GM12878 (cell line): ENCODE results near the gene SHISA3. TPM values are rescaled to one million over a fixed set of nuclear protein-coding genes. Genes with fewer than 3 reads are reported as not detected.
A peak's percentile ranks its signal among the peaks of the same experiment; 100 is the strongest.

Experiments
- ATAC-seq: fragments of 200-7000 bp; cut with Tn5 transposase; 3 replicates; pipeline ENCODE4 v1.9.1; 2020; ENCODE audit warnings: mild to moderate bottlenecking, moderate library complexity
- BruUV-seq: library from RNA; stranded (reverse); fragments of 400-500 nt; replicated peaks from 2 replicates; lab custom pipeline; 2021; lab: Mats Ljungman, UMichigan
- CTCF ChIA-PET: fragments of 300-600 bp; sonication (Branson Sonifier 250); formaldehyde crosslinking; extraction: SDS; loops from one replicate; lab custom pipeline; 2021; ENCODE audit warnings: inconsistent platforms; lab: Yijun Ruan, JAX
- POLR2A ChIA-PET: fragments of 350-600 bp; formaldehyde crosslinking; extraction: SDS; loops from one replicate; lab custom pipeline; 2021; ENCODE audit warnings: inconsistent platforms; lab: Charles Lee
- RAD21 ChIA-PET: fragments of 300-600 bp; sonication (Branson Sonifier 250); formaldehyde crosslinking; loops from one replicate; lab custom pipeline; 2023; ENCODE audit warnings: antibody characterized with exemption; ENCODE audit not compliant: unreplicated experiment; lab: Charles Lee
- SMC1A ChIA-PET: fragments of 300-600 bp; sonication (Branson Sonifier 250); formaldehyde crosslinking; loops from one replicate; lab custom pipeline; 2023; ENCODE audit not compliant: unreplicated experiment, uncharacterized antibody; lab: Charles Lee
- DNase-seq: peaks from one replicate; pipeline ENCODE4 v3.0.0-alpha.2; 2011; ENCODE audit warnings: low read depth, low spot score
- FAIRE-seq: peaks from 3 replicates; lab custom pipeline; 2011; peaks lifted over from hg19 to GRCh38; lab: Jason Lieb, UNC
- H2AFZ ChIP-seq: 2 replicates; pipeline ENCODE4 v1.6.0; 2011; ENCODE audit warnings: low read depth, low read length, control low read depth; ENCODE audit not compliant: control insufficient read depth
- H3K27ac ChIP-seq: 2 replicates; pipeline ENCODE4 v1.5.1; 2011; ENCODE audit warnings: control low read depth; ENCODE audit not compliant: control insufficient read depth, insufficient read depth
- H3K27me3 ChIP-seq, 2 experiments: replicated peaks in 1 of 2; 2 replicates each; pipeline versions ENCODE4 v1.6.0 to v1.6.1; 2011; ENCODE audit warnings: low read length in 1 of 2; ENCODE audit not compliant: control insufficient read depth in 2 of 2, insufficient read depth in 2 of 2
- H3K36me3 ChIP-seq, 2 experiments: 2 replicates each; pipeline ENCODE4 v1.5.1; 2011; ENCODE audit warnings: low read length in 1 of 2; ENCODE audit not compliant: control insufficient read depth in 2 of 2, insufficient read depth in 2 of 2
- H3K4me1 ChIP-seq: 2 replicates; pipeline ENCODE4 v1.6.1; 2011; ENCODE audit warnings: mild to moderate bottlenecking, low read length, moderate library complexity, mixed read lengths; ENCODE audit not compliant: control insufficient read depth, insufficient read depth
- H3K4me2 ChIP-seq: 2 replicates; pipeline ENCODE4 v1.6.0; 2011; ENCODE audit warnings: control low read depth; ENCODE audit not compliant: control insufficient read depth, insufficient read depth
- H3K4me3 ChIP-seq: fragments of 200-600 bp; sonication (generic); 2 replicates; pipeline ENCODE4 v1.5.1; 2016
- H3K79me2 ChIP-seq: 2 replicates; pipeline ENCODE4 v1.6.0; 2011; ENCODE audit warnings: low read length; ENCODE audit not compliant: control insufficient read depth, insufficient read depth
- H3K9ac ChIP-seq: 2 replicates; pipeline ENCODE4 v1.8.0; 2011; ENCODE audit warnings: low read length, control low read depth, mixed read lengths; ENCODE audit not compliant: control insufficient read depth, insufficient read depth
- H3K9me3 ChIP-seq: replicated peaks from 3 replicates; pipeline ENCODE4 v1.5.1; 2011; ENCODE audit warnings: mild to moderate bottlenecking, low read length; ENCODE audit not compliant: control insufficient read depth, insufficient read depth
- H4K20me1 ChIP-seq: 2 replicates; pipeline ENCODE4 v1.6.0; 2011; ENCODE audit not compliant: control insufficient read depth, insufficient read depth
- BCL11A ChIP-seq: IDR thresholded peaks from 2 replicates; pipeline ENCODE4 v1.6.1; 2011; ENCODE audit warnings: low read depth, low read length
- BMI1 ChIP-seq: fragments of 450-650 bp; IDR thresholded peaks from 2 replicates; pipeline ENCODE4 v1.6.1; 2016; ENCODE audit warnings: mild to moderate bottlenecking, moderate library complexity, borderline replicate concordance
- CREB1 ChIP-seq: IDR thresholded peaks from 2 replicates; pipeline ENCODE4 v1.6.1; 2012; ENCODE audit warnings: low read depth, mild to moderate bottlenecking, inconsistent platforms
- EGR1 ChIP-seq, 2 experiments: IDR thresholded peaks; 1 replicate in 1 of 2; 2 replicates in 1 of 2; pipeline ENCODE4 v1.6.1; 2011 to 2012; ENCODE audit warnings: low read depth in 2 of 2, low read length in 2 of 2, borderline replicate concordance in 1 of 2, mild to moderate bottlenecking in 1 of 2, moderate library complexity in 1 of 2
- EP300 ChIP-seq, 2 experiments: fragments of 150-350 bp in 1 of 2; IDR thresholded peaks; 2 replicates each; pipeline ENCODE4 v1.6.1; 2011 to 2012; ENCODE audit warnings: low read depth in 2 of 2, low read length in 2 of 2, borderline replicate concordance in 1 of 2, improper control_type of control experiment in 1 of 2, inconsistent platforms in 1 of 2; ENCODE audit not compliant: control insufficient read depth in 1 of 2
- ETV6 ChIP-seq, 2 experiments: fragments of 450-650 bp in 1 of 2; IDR thresholded peaks in 1 of 2; conservative IDR thresholded peaks in 1 of 2; 2 replicates each; pipeline ENCODE4 v1.6.1; 2014; ENCODE audit warnings: antibody characterized with exemption in 1 of 2, borderline replicate concordance in 1 of 2, low read depth in 1 of 2, mild to moderate bottlenecking in 1 of 2, moderate library complexity in 1 of 2
- FOXM1 ChIP-seq: IDR thresholded peaks from 2 replicates; pipeline ENCODE4 v1.6.1; 2012; ENCODE audit warnings: low read depth, mild to moderate bottlenecking, inconsistent platforms, low read length, moderate library complexity
- MEF2B ChIP-seq: fragments of 450-650 bp; IDR thresholded peaks from 2 replicates; pipeline ENCODE4 v1.6.1; 2018; ENCODE audit warnings: mild to moderate bottlenecking, moderate library complexity; ENCODE audit not compliant: partially characterized antibody, poor library complexity, severe bottlenecking
- NR2F1 ChIP-seq: fragments of 450-650 bp; conservative IDR thresholded peaks from 2 replicates; pipeline ENCODE4 v1.6.1; 2017; ENCODE audit warnings: mild to moderate bottlenecking
- SREBF1 ChIP-seq: IDR thresholded peaks from 2 replicates; pipeline ENCODE4 v1.6.1; 2012; ENCODE audit warnings: mild to moderate bottlenecking, low read length
- SUZ12 ChIP-seq: fragments of 200-600 bp; sonication (generic); IDR thresholded peaks from one replicate; pipeline ENCODE4 v1.6.1; 2018; ENCODE audit warnings: antibody characterized with exemption, mild to moderate bottlenecking; ENCODE audit not compliant: unreplicated experiment
- WGBS: methylation state at CpG from one replicate; pipeline ENCODE4 v1.1.6; 2016; ENCODE audit warnings: low lambda C conversion rate; ENCODE audit not compliant: insufficient replicate concordance, insufficient coverage; ENCODE audit errors: missing lambda C conversion rate; 5-methylcytosine and 5-hydroxymethylcytosine counted together
- in situ Hi-C: fragments of 300-500 bp; cut with MboI; formaldehyde crosslinking; loops from 9 replicates; pipeline ENCODE4 v1.14.3; 2018; ENCODE audit warnings: mixed read lengths
- intact Hi-C: fragments of 100-400 bp; cut with micrococcal nuclease; formaldehyde crosslinking; loops from one replicate; pipeline ENCODE4 v1.14.2; 2022; ENCODE audit not compliant: unreplicated experiment
- polyA plus RNA-seq, 11 experiments: library from polyadenylated mRNA; depleted of rRNA in 4 of 11; unstranded in 6 of 11; stranded (reverse) in 5 of 11; fragments of >200 nt; fragmentation: Nextera tagmentation in 4 of 11; fragmentation: Illumina TruSeq in 1 of 11; extraction: Ambion mirVana in 4 of 11; extraction: Trizol in 1 of 11; gene quantifications; 1 replicate in 1 of 11; 2 replicates in 10 of 11; pipeline versions ENCODE4 v1.2.1 to v1.2.3, GENCODE V29; 2011 to 2016; ENCODE audit warnings: inconsistent platforms in 2 of 11, missing spikeins in 2 of 11, low read depth in 1 of 11
- total RNA-seq, 4 experiments: library from RNA; depleted of rRNA in 3 of 4; stranded (reverse); fragments of >200 nt in 3 of 4; fragmentation: Illumina TruSeq in 1 of 4; extraction: Trizol in 1 of 4; gene quantifications; 2 replicates each; pipeline versions ENCODE4 v1.2.1 to v1.2.3, GENCODE V29; 2013 to 2021
- TF ChIP-seq, protein P1 (sequence below): IDR thresholded peaks from 2 replicates; pipeline ENCODE4 v1.6.1; 2012; ENCODE audit warnings: low read depth, low read length, improper control_type of control experiment

SHISA3 gene
- total and polyA plus RNA-seq, 10 of the 15 experiments (the other 5 are each of a cell fraction or from before 2014, with no cell fraction given), result 0.03 to 7.2 (median 4.4) TPM

DNA sequence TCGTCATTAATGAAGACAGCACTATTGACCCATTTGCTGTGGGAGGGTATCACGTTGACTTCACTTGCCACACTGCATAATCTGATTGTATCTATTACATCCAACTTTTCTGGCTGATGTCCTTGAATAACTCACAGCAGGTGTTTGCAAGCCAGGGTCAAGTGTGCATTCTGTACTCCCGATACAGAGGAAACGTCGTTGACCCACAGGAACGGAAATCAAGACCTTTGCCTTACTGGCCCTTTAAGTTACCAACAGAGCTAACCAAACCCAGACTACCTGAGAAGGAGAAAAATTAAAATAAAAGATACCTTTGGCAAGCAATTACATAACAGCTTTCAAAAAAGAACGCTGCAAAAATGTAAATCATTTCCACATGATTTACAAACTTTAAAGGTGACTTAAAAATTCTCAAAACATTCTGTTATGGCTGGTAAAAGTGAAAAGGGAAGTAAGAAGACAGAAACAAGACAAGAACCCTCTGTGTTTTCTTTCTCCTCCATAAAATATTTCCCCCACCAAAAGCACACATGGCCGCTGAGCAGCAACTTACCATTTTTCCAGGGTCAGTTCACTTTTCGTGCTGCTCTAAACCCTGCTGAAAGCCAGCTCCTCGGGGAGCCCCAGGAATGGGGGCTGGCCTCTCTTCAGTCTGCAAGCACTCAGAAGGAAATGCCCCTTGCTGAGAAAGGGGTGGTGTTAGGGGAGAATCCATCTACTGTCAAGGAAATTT is 6.5 kb upstream of the SHISA3 start:
- H3K79me2 ChIP-seq, result no peaks in the 10 kb centered on the region
- RAD21 ChIA-PET, result interaction anchor here (0.6 to 1.1 kb wide), 3 partner anchors 9 to 132 kb away, joined by 3 to 4 read pairs (median 3); no protein-coding TSS in a partner anchor
- peak; percentile 51 for ATAC-seq
- POLR2A ChIA-PET, result no interaction called here
- in situ Hi-C loops, result no loop called here
- no peaks in the 10 kb centered on the region; a peak in 1 of 4 replicates for H3K27me3 ChIP-seq
- H2AFZ ChIP-seq, result peak overlapping the region; percentile 55
- no peak for DNase-seq
- 8% methylated on average over 10 of the region's 10 CpGs for WGBS
- no peaks in the 10 kb centered on the region; the same call in 2 of the 3 replicates for H3K9me3 ChIP-seq
- CTCF ChIA-PET, result interaction anchor here (0.8 to 2.1 kb wide), 7 partner anchors 10 to 111 kb away, joined by 3 to 7 read pairs (median 3); no protein-coding TSS in a partner anchor
- H3K36me3 ChIP-seq, result no peaks in the 10 kb centered on the region
- peak overlapping the region; percentile 15; the same call in 1 of the 2 replicates for H3K4me3 ChIP-seq
- peaks cover 16% of the 10 kb centered on the region for H3K4me1 ChIP-seq
- intact Hi-C loops, result loop anchor here (10.0 kb wide), 1 partner anchor 474 kb away; no protein-coding TSS in a partner anchor
- BruUV-seq, result no TSS peak
- H3K4me2 ChIP-seq, result peak overlapping the region; percentile 70
- no peaks in the 10 kb centered on the region for H4K20me1 ChIP-seq
- H3K27ac ChIP-seq, result 0 out of 2 replicates have a peak overlapping the region, but pooled peaks have one; percentile 9
- peak; percentile 83 for FAIRE-seq
- no peak overlapping the region for H3K9ac ChIP-seq
- TF ChIP-seq NR2F1 (no peak), ETV6 (conservative IDR thresholded peaks at IDR 0.05 in 1 of 2, IDR thresholded peaks at IDR 0.05 in 1 of 2; ENCODE audit: borderline replicate concordance in 1 of 2, low read depth in 1 of 2) (0 out of 4 replicates have a peak, but pooled peaks of 1 of the 2 experiments have one; percentile 18)
- SMC1A ChIA-PET, result interaction anchor here (0.9 to 1.4 kb wide), 2 partner anchors 98 to 109 kb away, joined by 3 to 4 read pairs; no protein-coding TSS in a partner anchor

- Histone ChIP-seq H3K4me2 (no peak overlapping the region; the same call in 1 of the 2 replicates), H3K4me3 (no peak overlapping the region), H3K9me3 (no peaks in the 10 kb centered on the region; the same call in 2 of the 3 replicates), H3K27ac (0 out of 2 replicates have a peak overlapping the region, but pooled peaks have one; percentile 9), H3K4me1 (peaks cover 16% of the 10 kb centered on the region), H3K9ac (no peak overlapping the region), H2AFZ (0 out of 2 replicates have a peak overlapping the region, but pooled peaks have one; percentile 13), H3K79me2 (no peaks in the 10 kb centered on the region), H4K20me1 (no peaks in the 10 kb centered on the region), H3K36me3 (no peaks in the 10 kb centered on the region), H3K27me3 (no peaks in the 10 kb centered on the region; a peak in 2 of 4 replicates)
- ChIA-PET RAD21 (interaction anchor here (0.6 to 1.1 kb wide), 3 partner anchors 10 to 133 kb away, joined by 3 to 4 read pairs (median 3); no protein-coding TSS in a partner anchor), SMC1A (interaction anchor here (1.4 kb wide), 1 partner anchor 109 kb away, joined by 4 read pairs; no protein-coding TSS in a partner anchor), CTCF (interaction anchor here (0.8 to 2.1 kb wide), 6 partner anchors 9 to 111 kb away, joined by 3 to 7 read pairs (median 3); no protein-coding TSS in a partner anchor), POLR2A (no interaction called here)
- FAIRE-seq (no peak), ATAC-seq (no peak), DNase-seq (no peak)
- TF ChIP-seq BCL11A (no peak), FOXM1 (no peak), SUZ12 (no peak), CREB1 (no peak), MEF2B (no peak), BMI1 (no peak), EP300 (IDR thresholded peaks at IDR 0.05; ENCODE audit: borderline replicate concordance in 1 of 2, control insufficient read depth in 1 of 2, low read depth in 2 of 2, low read length in 2 of 2) (no peak), SREBF1 (no peak), EGR1 (IDR thresholded peaks at IDR 0.05; ENCODE audit: borderline replicate concordance in 1 of 2, low read depth in 2 of 2, low read length in 2 of 2) (no peak)
- TF ChIP-seq, protein P1, sequence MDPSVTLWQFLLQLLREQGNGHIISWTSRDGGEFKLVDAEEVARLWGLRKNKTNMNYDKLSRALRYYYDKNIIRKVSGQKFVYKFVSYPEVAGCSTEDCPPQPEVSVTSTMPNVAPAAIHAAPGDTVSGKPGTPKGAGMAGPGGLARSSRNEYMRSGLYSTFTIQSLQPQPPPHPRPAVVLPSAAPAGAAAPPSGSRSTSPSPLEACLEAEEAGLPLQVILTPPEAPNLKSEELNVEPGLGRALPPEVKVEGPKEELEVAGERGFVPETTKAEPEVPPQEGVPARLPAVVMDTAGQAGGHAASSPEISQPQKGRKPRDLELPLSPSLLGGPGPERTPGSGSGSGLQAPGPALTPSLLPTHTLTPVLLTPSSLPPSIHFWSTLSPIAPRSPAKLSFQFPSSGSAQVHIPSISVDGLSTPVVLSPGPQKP, result no peak
- WGBS, result 100% methylated on average over 2 of the region's 2 CpGs
- in situ Hi-C loops (no loop called here), intact Hi-C loops (loop anchor here (10.0 kb wide), 1 partner anchor 473 kb away; no protein-coding TSS in a partner anchor)
- BruUV-seq, result no TSS peak
Measured at GRCh38 chr4:42391355-42391664, 6.0 kb upstream of the SHISA3 start.
